Esophagus squamous epithelium (tissue), 4 donors: ENCODE data around the gene CNTN4.

Experiments used
- CTCF ChIP-seq, 6 experiments: fragments of 450-650 bp in 4 of 6; fragments of 200-600 bp in 2 of 6; sonication (generic) in 2 of 6; IDR thresholded peaks; one replicate each; pipeline ENCODE4 v1.5.1; 2016 to 2019; ENCODE audit warnings: antibody characterized with exemption in 6 of 6, mild to moderate bottlenecking in 4 of 6, moderate library complexity in 4 of 6
- POLR2A ChIP-seq, 4 donors: fragments of 450-650 bp; IDR thresholded peaks; one replicate each; pipeline ENCODE4 v1.6.1; 2017; ENCODE audit warnings: antibody characterized with exemption in 4 of 4, mild to moderate bottlenecking in 4 of 4, moderate library complexity in 3 of 4

- TF ChIP-seq CTCF (IDR thresholded peaks at IDR 0.05) = no peak
- no peak for TF ChIP-seq POLR2A (IDR thresholded peaks at IDR 0.05)
Observed at GRCh38 chr3:2540115-2540514, 441.4 kb downstream of the CNTN4 start.
